GM10266 (cell line): ENCODE data around the gene TOR1B.

Experiments used
- DNase-seq: peaks from one replicate; pipeline ENCODE4 v3.0.0; 2012; ENCODE audit errors: extremely low spot score
- TF ChIP-seq, protein P1 (sequence below): IDR thresholded peaks from 2 replicates; pipeline ENCODE4 v1.5.1; 2012; ENCODE audit warnings: mild to moderate bottlenecking, low read depth; ENCODE audit not compliant: control insufficient read depth, insufficient read depth; ENCODE audit errors: missing control alignments

TOR1B gene

DNA sequence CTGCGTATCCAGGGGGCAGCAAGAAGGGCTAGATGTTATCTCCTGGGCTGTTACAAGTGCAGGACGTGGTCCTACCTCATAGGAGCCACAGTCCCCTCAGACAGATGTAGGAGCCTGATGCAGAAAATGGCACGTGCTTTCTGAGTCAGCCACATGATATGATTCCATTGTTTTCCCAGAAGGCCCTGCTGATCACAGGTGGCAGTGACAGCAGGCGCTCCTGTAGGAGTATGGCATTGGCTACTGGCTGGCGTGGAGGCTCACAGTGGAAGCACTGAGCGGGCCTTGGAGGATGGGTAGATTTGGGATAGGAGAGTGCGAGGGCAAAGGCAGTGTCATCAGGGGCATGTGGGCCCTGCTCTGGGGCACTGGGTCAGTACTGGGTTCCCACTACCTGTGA lies 54.2 kb downstream of the TOR1B start:
- TF ChIP-seq, protein P1, sequence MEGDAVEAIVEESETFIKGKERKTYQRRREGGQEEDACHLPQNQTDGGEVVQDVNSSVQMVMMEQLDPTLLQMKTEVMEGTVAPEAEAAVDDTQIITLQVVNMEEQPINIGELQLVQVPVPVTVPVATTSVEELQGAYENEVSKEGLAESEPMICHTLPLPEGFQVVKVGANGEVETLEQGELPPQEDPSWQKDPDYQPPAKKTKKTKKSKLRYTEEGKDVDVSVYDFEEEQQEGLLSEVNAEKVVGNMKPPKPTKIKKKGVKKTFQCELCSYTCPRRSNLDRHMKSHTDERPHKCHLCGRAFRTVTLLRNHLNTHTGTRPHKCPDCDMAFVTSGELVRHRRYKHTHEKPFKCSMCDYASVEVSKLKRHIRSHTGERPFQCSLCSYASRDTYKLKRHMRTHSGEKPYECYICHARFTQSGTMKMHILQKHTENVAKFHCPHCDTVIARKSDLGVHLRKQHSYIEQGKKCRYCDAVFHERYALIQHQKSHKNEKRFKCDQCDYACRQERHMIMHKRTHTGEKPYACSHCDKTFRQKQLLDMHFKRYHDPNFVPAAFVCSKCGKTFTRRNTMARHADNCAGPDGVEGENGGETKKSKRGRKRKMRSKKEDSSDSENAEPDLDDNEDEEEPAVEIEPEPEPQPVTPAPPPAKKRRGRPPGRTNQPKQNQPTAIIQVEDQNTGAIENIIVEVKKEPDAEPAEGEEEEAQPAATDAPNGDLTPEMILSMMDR, result no peak
- no peak for DNase-seq

DNA sequence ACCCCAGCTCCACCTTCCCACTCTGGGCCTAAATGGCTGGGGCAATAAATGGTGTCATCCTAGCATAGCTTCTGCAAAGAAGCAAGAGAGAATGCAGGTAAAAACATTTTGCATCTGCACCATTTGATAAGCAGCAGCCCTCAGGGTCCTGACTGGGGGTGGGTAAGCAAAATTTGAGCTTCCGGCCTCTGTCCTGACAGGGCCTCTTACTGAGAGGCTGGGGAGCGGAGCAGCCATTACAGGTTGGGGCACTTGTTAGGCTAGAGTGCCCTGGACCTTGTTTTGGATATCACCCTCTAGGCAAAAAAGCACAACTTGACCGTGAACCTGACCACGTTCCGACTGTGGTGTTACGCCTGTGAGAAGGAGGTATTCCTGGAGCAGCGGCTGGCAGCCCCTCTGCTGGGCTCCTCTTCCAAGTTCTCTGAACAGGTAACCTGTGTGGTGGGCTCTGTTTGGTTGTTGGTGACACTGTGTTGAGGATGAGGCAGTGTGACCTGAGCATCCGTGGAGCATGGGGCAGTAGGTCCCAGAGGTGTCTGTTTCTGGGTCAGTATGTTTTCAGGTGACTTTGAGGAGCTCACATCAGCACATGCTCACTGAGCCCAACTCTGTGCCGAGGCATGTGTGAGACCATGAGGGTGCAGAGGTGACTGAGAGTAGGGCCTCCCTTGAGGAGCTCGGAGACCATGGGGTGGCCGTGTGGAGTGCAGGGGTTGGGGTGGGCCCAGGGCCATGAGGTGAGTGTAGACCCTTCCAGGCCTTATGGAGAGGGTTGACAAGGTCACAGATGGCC lies 55.4 kb downstream of the TOR1B start:
- no peak for DNase-seq
- TF ChIP-seq, protein P1, result no peak
